Measurements from ENCODE around the gene ZNF365.
"Not testable (repeated sequence)": the region's sequence is repeated elsewhere in the genome, so short reads cannot be mapped to it uniquely, and the experiment has no call there.

The ZNF365 gene

DNA sequence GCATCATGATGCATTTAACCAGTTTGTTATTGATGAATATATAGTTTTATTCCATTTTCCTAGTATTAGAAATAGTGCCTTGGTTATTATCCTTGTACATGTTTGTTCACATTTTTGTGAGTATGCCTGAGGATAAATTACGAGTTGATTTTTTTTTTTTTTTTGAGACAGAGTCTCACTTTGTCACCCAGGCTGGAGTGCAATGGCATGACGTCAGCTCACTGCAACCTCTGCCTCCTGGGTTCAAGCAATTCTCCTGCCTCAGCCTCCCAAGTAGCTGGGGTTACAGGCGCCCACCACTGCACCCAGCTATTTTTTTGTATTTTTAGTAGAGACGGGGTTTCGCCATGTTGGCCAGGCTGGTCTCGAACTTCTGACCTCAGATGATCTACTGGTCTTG, 4.7 kb downstream of the ZNF365 start:
- not testable (repeated sequence) for DNase-seq

DNA sequence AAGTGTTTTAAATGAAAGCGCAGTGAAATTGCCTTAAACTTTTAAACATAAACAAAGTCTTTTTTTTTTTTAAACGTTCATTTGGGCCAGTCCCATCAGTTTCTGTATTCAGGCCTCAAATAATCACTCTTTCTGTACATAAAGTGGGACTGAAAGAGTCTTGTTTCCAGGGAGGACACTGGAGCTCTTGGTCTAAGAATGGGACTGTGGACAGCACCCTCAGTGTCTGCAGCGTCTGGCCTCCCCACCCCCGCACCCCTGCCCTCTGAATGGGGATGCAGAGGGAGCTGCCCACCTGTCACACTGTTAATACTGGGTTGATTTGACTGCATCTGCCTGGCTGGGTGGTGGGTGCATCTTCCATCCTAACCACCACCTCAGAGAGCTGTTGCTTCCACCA, 5.2 kb downstream of the ZNF365 start:
- no peak for DNase-seq

DNA sequence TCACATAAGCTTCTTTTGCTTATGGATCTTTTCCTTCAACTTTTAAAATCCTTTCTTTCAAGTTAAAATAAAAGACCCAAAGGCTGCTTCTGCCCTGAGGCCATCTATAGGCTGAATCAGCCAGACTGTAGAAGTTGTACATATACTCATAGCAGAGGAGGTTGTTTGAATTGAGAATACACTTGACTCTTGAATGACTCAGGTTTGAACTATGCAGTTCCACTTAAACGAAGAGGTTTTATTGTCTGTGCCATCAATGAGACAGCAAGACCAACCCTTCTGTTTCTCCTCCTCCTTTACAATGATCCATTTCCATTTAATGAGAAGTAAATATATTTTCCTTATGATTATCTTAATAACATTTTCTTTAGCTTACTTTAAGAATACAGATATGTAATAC, 5.8 kb downstream of the ZNF365 start:
- DNase-seq, result no peak

DNA sequence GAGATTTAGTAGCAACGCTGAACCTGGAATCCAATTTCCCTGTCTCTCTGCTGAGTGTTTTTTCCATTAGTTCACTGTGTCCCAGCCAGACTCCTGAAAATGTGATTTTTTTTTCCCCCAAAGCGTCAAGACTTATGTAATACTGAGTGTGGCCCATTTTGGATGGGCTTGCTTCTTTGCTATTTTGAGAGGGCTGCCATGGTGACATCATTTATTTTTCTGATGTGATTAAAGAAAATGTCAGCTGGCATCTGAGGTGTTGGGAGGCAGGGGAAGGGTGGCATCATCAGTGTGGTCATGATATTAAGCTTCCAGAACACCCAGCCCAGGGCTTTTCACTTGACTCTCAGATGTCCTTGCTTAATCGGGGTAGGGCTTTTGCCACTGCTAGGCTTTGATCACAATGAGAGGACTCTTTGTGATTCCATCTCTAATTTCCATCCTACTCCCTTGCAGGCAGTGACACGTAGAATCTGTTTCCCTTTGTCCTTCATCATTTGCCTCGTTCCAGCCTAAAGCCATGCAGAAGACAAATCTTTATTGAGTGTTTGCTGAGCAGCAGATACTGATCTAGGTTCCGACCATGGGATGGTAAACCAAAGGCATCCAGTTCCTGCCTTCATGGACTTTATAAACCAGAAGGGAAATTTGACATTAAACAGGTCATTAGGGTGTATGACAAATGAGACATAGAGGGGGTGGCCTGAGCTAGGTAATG, 7.4 kb downstream of the ZNF365 start:
- no peak for DNase-seq

DNA sequence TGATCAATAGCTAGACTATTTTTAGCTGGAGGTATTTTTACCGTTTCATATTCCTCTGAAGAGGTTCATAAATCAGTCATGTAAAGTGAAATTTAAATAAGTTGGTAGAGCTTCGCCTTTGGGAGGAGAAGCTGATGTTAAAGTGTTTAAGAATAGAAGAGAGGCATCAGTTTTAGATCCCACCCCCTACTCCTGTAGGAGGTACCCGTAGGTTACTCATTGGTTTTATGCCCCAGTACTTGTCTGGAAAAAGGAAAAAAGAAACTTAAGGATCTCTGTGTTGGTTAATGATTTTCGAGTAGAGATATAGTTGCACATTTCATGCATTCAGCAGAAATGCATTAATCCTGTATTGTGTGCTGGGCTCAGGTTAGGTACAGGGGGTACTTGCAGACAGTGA, 8.7 kb downstream of the ZNF365 start:
- DNase-seq, result no peak

GRCh38 chr10:62384057-62384446, 9.9 kb downstream of the ZNF365 start:
- DNase-seq, result no peak

DNA sequence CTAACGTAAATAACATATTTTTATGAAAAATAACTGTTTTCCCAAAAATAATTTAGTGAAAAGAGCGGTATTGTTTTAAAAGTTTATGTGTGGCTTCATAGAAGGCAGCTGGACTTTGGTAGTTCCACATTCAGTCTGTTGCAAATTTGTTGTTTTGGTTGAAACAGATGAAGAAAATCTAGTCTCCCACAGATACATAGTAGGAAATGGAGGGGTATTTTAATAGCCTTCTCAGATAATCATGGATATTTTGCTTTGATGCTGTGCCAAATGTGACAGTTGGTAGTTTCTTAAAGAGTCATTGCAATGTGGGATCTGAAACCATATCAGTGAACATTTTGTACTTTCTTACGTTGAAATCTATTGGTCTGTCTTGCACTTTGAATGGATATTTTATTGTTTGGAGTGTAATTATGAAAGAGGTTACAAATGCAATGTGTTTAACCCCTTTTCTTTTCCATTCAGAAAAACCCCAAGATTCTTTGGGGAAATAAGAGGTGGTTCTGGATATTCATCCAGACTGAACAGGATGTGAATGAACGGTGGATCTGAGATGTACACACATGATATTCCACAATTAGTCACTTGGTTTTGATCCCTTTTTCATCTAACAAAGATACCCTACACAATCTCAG, 10.4 kb downstream of the ZNF365 start:
- DNase-seq, result no peak

DNA sequence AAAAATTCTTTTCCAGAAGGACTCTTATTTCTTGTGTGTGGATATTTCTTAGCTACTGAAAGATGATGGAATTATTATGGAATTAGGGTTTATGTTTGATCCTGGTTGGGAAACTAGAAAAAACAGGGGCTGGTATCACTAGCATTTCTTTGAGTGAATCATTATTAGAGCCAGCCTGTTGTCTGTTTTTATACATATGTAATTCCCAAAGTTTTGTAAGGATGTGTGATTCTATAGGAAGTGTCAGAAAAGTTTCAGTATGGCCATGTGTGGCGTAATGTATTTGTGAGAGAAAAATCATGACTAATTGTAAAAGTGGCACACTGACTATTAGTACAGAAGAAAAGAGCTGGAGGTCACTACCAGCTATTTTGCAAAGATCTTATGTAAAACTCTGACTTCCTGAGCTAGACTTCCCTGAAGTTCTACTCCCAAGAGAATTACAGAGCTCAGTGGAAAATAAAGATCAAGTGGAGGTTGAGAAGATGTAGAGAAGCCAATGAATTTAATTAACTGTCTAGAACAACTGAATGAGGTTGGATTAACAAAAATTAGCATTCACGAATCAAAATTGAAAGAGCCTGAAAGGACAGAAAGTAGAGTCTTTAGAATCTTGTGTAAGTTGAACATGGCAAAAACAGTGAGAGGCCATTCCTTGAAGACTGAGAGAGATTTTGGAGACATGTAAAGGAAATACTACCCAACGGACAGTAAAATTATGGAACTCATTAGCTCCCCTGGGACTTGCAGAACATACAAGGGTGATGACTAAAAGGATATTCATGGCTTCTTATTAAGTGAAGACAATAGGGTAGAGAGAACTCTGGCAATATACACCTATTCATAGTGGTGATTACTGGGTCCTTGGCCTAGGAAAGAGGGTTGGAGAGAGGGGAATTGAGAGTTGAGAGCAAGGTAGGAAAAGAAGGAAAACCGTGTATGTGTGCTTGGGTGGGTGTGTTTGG, 12.5 kb downstream of the ZNF365 start:
- DNase-seq, result no peak

- no peak for DNase-seq
Measured at GRCh38 chr10:62388328-62388727, 14.2 kb downstream of the ZNF365 start.

DNA sequence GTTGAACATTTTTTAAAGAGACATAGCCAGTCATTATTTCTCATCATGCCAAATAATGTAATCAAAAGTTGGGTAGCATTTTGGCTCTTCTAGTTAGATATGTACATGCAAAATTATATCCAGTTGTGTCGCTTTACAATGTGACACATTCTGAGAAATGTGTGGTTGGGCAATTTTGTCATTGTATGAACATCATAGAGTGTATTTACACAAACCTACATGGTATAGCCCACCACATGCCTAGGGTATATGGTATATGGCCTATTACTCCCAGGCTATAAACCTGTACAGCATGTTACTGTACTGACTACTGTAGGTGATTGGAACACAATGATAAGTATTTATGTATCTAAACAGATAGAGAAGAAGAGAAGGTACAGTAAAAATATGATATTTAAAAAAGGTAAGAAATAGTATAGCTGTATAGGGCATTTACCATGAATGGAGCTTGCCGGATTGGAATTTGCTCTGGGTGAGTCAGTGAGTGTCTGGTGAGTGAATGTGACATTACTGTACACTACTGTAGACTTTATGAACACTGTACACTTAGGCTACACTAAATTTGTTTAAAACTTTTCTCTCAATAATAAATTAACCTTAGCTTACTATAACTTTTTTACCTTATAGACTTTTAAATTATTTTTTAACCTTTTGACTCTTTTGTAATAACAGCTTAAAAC, 16.5 kb downstream of the ZNF365 start:
- no peak for DNase-seq

DNA sequence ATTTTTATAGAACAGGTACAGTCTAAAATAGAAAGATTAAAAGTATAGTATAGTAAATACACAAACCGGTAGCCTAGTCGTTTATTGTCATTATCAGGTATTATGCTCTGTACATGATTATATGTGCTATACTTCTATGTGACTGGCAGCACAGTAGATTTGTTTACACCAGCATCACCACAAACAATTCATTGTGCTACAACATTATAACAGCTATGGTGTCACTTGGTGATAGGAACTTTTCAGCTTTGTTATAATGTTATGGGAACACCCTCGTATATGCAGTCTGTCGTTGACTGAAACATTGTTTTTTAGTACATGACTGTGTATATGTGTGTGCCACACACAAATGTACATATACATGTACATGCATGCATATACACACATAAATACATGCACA, 19.1 kb downstream of the ZNF365 start:
- DNase-seq, result no peak

GRCh38 chr10:62394556-62395018, 20.4 kb downstream of the ZNF365 start:
- no peak for DNase-seq

- DNase-seq, result no peak
Measured at GRCh38 chr10:62395892-62396291, 21.7 kb downstream of the ZNF365 start.

DNA sequence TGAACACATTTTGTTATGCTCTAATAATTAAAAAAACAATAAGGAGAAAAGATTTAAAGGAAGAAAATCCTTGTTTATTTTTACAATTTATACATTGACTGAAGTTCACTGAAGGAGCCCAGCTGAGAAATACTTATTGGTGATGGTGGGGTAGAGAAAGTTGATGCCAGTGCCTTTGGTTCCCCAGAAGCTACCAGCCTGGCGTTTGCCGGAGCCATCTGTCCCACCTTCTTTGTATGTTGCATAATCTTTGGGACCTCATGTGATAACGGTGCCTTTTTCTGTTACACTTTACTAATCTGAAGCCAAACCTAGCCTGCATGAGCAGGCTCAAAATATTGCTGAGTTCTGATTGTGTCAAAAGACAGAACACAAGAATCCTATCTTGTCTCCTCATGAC, 22.7 kb downstream of the ZNF365 start:
- DNase-seq, result no peak

DNA sequence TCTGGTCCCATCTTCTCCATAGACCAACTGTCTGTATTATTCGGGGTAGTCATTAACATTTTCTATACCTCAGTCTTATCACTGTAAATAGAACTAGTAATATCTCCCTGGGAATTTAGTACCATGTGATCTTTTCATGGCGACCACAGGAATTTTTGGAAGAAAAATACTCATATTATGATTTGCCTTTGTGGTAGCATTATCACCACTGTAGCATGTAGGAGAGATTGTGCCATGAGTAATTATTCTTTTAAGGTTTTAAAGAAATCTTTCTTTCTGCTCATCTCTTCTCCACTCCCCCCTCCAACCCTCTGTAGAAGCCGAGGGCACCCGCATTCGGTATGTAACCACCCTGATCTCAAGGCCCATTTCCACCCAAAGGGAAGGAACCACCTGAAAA, 25.0 kb downstream of the ZNF365 start:
- DNase-seq, result no peak

GRCh38 chr10:62402508-62402907, 28.3 kb downstream of the ZNF365 start:
- DNase-seq, result no peak

- not testable (repeated sequence) for DNase-seq
Measured at GRCh38 chr10:62410528-62410927, 36.4 kb downstream of the ZNF365 start.

DNA sequence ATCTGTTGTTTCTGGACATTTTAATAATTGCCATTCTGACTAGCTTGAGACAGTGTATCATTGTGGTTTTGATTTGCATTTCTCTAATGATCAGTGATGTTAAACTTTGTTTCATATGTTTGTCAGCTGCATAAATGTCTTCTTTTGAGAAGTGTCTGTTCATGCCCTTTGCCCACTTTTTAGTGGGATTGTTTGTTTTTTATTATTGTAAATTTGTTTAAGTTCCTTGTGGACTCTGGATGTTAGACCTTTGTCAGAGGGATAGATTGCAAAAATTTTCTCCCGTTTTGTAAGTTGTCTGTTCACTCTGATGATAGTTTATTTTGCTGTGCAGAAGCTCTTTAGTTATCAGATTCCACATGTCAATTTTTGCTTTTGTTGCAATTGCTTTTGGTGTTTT, 36.8 kb downstream of the ZNF365 start:
- DNase-seq, result not testable (repeated sequence)

DNA sequence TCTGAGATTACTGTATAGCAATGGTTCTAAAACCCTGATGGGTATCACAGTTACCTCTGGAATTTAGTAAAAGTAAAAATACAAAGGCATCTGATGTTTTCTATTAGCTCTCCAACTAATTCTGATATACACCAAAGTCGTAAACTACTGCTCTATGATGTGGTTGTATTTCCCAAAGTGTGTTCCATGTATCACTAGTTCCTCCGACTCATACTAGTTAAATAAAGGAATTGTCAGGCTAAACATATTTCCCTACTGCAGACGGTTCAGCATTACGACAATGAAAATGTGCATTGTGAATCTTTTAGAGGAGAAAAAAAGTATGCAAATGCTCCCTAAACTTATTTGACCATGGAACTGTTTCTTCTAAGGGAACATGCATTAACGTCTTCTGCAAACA, 38.9 kb downstream of the ZNF365 start:
- DNase-seq, result no peak

DNA sequence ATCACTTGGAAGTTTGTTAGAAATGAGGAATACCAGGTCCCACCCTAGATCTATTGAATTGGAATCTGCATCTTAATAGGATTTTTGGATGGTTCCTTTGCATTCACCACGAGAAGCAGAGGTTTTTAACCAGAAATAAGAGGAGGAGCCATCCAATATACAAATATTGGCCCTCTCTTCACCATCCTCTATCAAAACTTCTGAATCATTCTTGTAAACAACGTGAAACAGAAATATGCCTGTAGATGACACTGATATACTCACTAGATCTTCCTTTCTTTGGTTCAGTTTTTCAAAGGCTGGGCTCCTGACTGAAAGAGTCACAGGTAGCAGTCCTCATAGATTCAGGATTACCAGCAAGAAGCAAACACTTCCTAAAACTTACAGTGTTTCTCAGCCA, 39.5 kb downstream of the ZNF365 start:
- no peak for DNase-seq

DNA sequence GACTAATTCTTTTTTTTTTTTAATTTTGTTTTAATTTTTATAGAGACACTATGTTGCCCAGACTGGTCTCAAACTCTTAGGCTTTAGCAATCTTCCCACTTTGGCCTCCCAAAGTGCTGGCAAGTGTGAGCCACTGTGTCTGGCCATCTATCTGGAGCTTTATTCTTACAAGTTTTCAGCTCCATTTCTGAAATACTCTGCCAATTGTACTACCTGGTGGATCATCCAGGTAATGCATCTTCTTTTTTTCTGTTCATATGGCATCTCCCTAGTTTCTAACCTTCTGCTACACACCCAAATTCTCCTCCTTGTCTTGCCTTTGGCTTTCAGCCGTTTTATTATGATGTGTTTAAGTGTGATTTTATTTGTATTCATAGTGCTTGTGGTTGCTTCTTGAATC, 40.2 kb downstream of the ZNF365 start:
- DNase-seq, result no peak

- no peak for DNase-seq
Measured at GRCh38 chr10:62422068-62422590, 48.0 kb downstream of the ZNF365 start.

GRCh38 chr10:62424026-62424425, 49.9 kb downstream of the ZNF365 start:
- DNase-seq, result no peak
